Body of pancreas (tissue), 4 donors: ENCODE data around the gene TALDO1. TPM values are rescaled to one million over a fixed set of nuclear protein-coding genes. Genes with fewer than 3 reads are reported as not detected.

Experiments used
- ATAC-seq: fragments of 150-250 bp; one replicate; pipeline ENCODE4 v1.9.1; 2016
- DNase-seq, 4 donors: peaks; one replicate each; pipeline ENCODE4 v3.0.0-alpha.2; 2019
- H3K27ac ChIP-seq, 4 donors: fragments of 200-600 bp; sonication (generic); 1 replicate in 3 of 4; 2 replicates in 1 of 4; pipeline versions ENCODE4 v1.5.1 to v1.6.1; 2016 to 2019; ENCODE audit warnings: mild to moderate bottlenecking in 1 of 4, mixed read lengths in 1 of 4, moderate library complexity in 1 of 4
- H3K27me3 ChIP-seq, 2 donors: fragments of 200-600 bp; sonication (generic); one replicate each; pipeline ENCODE4 v1.6.0; 2016; ENCODE audit warnings: mild to moderate bottlenecking in 1 of 2
- H3K36me3 ChIP-seq, 2 donors: fragments of 200-600 bp; sonication (generic); replicated peaks in 1 of 2; 2 replicates each; pipeline ENCODE4 v1.5.1; 2016; ENCODE audit warnings: low read depth in 2 of 2; ENCODE audit not compliant: insufficient read depth in 1 of 2
- H3K4me1 ChIP-seq: fragments of 200-600 bp; sonication (generic); one replicate; pipeline ENCODE4 v1.6.0; 2016
- H3K4me3 ChIP-seq, 2 donors: fragments of 200-600 bp; sonication (generic); 1 replicate in 1 of 2; 2 replicates in 1 of 2; pipeline ENCODE4 v1.5.1; 2016 to 2019
- H3K9me3 ChIP-seq, 3 donors: fragments of 200-600 bp; sonication (generic); 1 replicate in 2 of 3; 2 replicates in 1 of 3; pipeline ENCODE4 v1.5.1; 2016
- POLR2A ChIP-seq, 3 donors: fragments of 450-650 bp; IDR thresholded peaks; one replicate each; pipeline ENCODE4 v1.6.1; 2016; ENCODE audit warnings: antibody characterized with exemption in 3 of 3, mild to moderate bottlenecking in 2 of 3
- WGBS, 2 donors: methylation state at CpG; one replicate each; pipeline ENCODE4 v1.1.5; 2017; 5-methylcytosine and 5-hydroxymethylcytosine counted together
- intact Hi-C: fragments of 100-400 bp; cut with DNase I; formaldehyde crosslinking; loops from one replicate; pipeline ENCODE4 v1.15.1; 2023
- total RNA-seq, 2 donors: library from RNA; depleted of rRNA; stranded (reverse); fragments of >200 nt; gene quantifications; one replicate each; pipeline ENCODE4 v1.1.0, GENCODE V29; 2016
- TF ChIP-seq, protein P1 (sequence below), 7 experiments: fragments of 450-650 bp in 4 of 7; fragments of 200-600 bp in 3 of 7; sonication (generic) in 3 of 7; IDR thresholded peaks; one replicate each; pipeline ENCODE4 v1.5.1; 2016 to 2019; ENCODE audit warnings: antibody characterized with exemption in 7 of 7

The TALDO1 gene
- total RNA-seq, 2 donors from 2014 or later = 78.9 to 119 TPM

DNA sequence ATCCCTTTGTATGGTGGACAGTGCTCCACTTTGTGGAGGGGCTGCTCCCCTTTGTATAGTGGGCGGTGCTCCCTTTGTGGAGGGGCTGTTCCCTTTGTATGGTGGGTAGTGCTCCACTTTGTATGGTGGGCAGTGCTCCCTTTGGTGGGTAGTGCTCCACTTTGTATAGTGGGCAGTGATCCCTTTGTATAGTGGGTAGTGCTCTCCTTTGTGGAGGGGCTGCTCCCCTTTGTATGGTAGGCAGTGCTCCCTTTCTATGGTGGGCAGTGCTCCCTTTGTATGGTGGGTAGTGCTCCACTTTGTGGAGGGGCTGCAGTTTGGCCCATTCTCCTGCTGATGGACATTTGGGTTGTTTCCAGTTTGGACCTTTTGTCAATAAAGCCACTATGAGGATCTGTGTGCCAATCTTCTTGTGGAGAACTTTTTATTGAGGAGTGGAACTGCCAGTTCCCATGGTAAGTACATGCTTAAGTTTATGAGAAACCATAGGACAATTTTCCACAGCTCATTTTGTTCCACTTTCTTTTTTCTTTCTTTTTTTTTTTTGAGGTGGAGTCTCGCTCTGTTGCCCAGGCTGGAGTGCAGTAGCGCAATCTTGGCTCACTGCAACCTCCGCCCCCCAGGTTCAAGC, 4.6 kb upstream of the TALDO1 start:
- no peaks in the 10 kb centered on the region for H3K36me3 ChIP-seq
- DNase-seq = no peak
- whole genome bisulfite sequencing, 2 donors = 92 to 97% methylated on average over 3 to 4 of the region's 4 CpGs
- intact Hi-C loops = no loop called here
- peaks cover 11% of the 10 kb centered on the region for H3K4me1 ChIP-seq
- H3K4me3 ChIP-seq = no peak overlapping the region
- H3K9me3 ChIP-seq = no peaks in the 10 kb centered on the region
- TF ChIP-seq, protein P1, sequence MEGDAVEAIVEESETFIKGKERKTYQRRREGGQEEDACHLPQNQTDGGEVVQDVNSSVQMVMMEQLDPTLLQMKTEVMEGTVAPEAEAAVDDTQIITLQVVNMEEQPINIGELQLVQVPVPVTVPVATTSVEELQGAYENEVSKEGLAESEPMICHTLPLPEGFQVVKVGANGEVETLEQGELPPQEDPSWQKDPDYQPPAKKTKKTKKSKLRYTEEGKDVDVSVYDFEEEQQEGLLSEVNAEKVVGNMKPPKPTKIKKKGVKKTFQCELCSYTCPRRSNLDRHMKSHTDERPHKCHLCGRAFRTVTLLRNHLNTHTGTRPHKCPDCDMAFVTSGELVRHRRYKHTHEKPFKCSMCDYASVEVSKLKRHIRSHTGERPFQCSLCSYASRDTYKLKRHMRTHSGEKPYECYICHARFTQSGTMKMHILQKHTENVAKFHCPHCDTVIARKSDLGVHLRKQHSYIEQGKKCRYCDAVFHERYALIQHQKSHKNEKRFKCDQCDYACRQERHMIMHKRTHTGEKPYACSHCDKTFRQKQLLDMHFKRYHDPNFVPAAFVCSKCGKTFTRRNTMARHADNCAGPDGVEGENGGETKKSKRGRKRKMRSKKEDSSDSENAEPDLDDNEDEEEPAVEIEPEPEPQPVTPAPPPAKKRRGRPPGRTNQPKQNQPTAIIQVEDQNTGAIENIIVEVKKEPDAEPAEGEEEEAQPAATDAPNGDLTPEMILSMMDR (IDR thresholded peaks at IDR 0.05) = no peak
- no peak for TF ChIP-seq POLR2A (IDR thresholded peaks at IDR 0.05)
- ATAC-seq = no peak
- H3K27me3 ChIP-seq = no peaks in the 10 kb centered on the region
- no peak overlapping the region for H3K27ac ChIP-seq

DNA sequence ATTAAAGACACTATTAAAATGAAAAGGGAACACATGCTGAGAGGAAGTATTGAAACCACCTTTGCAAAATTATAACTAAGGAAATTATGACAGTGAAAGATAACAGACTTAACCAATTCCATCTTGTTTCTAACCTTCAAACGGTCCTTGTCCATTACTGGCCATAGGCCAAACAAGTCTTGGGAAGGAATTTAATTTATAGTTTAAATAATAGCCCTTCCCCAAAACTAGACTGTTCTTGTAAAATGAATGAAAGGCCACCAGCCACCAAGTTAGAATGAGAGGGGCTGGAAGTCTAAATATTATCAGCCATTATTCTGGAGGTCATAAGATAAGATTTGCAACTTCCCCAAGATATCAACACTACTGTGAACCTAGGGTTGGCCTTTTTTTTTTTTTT, 1.8 kb upstream of the TALDO1 start:
- intact Hi-C loops = no loop called here
- Histone ChIP-seq H3K9me3 (no peaks in the 10 kb centered on the region), H3K4me1 (peaks cover 31% of the 10 kb centered on the region), H3K4me3 (no peak overlapping the region), H3K36me3 (no peaks in the 10 kb centered on the region), H3K27me3 (no peaks in the 10 kb centered on the region), H3K27ac (no peak overlapping the region)
- no peak for DNase-seq
- 27 to 38% methylated on average over 1 of the region's 1 CpG for WGBS, 2 donors
- ATAC-seq = no peak
- TF ChIP-seq, protein P1 (IDR thresholded peaks at IDR 0.05) = no peak
- no peak for TF ChIP-seq POLR2A (IDR thresholded peaks at IDR 0.05)

DNA sequence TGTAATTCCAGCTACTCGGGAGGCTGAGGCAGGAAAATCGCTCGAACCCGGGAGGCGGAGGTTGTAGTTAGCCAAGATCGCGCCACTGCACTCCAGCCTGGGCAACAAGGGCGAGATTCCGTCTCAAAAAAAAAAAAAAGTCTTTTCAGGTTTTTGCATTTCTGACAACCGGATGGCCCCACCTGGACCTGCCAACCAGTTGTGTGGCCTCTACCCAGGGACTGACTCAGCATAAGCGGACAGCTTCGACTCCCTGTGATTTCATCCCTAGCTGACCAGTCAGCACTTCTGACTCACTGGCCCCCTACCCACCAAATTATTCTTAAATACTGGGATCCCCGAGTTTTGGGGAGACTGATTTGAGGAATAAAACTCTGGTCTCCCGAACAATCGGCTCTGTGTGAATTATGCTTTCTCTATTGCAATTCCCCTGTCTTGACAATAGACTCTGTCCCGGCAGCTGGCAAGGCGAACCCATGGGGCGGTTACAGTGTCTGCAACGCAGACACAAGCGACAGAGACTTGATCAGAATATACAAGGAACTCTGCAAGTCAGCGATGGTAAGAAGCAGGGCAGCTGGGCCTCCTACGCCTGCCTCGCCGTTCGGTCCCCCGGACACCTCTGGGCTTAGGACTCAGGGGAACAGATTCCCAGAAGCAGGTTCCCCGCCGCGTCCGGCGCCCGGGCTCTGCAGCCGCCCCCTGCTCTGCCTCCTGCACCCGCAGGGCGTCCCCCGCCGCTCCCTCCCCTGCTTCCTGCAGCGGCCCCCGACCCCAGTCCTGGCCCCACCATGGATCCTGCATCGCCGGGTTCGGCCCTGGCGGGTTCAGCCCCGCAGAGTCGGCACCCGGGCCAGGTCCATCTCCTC, 741 bp upstream of the TALDO1 start:
- TF ChIP-seq, protein P1 (IDR thresholded peaks at IDR 0.05) = no peak
- TF ChIP-seq POLR2A (IDR thresholded peaks at IDR 0.05) = no peak
- Histone ChIP-seq H3K27ac (peak overlapping the region; percentile 64 to 95 (median 90)), H3K4me1 (peaks cover 31% of the 10 kb centered on the region), H3K27me3 (no peaks in the 10 kb centered on the region), H3K4me3 (peak overlapping the region; percentile 50 to 91), H3K9me3 (no peaks in the 10 kb centered on the region), H3K36me3 (no peaks in the 10 kb centered on the region)
- WGBS, 2 donors = 24 to 56% methylated on average over 18 to 46 of the region's 46 CpGs
- intact Hi-C loops = no loop called here
- ATAC-seq (peak; percentile 25), DNase-seq (peak in 3 of 4 donors; percentile 42 to 57 (median 53))

DNA sequence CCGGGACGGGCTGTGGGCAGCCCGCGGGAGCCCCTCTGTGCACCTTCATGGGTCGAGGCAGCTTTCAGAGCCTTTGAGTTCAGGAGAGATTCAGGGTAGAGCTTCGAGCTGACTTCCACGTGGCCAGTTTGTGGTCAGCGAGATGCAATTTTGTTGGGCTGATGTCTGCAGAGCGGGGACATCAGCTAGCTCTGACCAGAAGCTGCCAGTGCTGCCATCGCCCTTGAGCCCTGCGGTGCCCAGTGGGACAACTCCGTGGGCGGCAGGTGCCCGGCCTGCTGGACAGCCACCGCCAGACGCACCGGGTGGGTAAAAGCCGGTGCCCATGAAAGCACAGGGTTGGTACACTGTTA, 719 bp downstream of the TALDO1 start:
- Histone ChIP-seq H3K4me1 (peaks cover 31% of the 10 kb centered on the region), H3K27me3 (no peaks in the 10 kb centered on the region), H3K9me3 (no peaks in the 10 kb centered on the region), H3K4me3 (peak overlapping the region; percentile 53 to 91), H3K36me3 (no peaks in the 10 kb centered on the region), H3K27ac (peak overlapping the region in 3 of 4 donors; percentile 90 to 95 (median 90))
- ATAC-seq = no peak
- no peak for DNase-seq
- TF ChIP-seq POLR2A (IDR thresholded peaks at IDR 0.05) = no peak
- TF ChIP-seq, protein P1 (IDR thresholded peaks at IDR 0.05) = no peak
- 4 to 8% methylated on average over 13 to 16 of the region's 18 CpGs for WGBS, 2 donors
- intact Hi-C loops = no loop called here
